ENCODE results near the gene PRKCD. TPM values are rescaled to one million over a fixed set of nuclear protein-coding genes. Genes with fewer than 3 reads are reported as not detected.

PRKCD gene
- polyA plus RNA-seq, 12 donors: 5.4 to 16.9 (median 6.8) TPM; not detected in 1

- no peak for DNase-seq
Measured at GRCh38 chr3:53213276-53213675, 52.3 kb downstream of the PRKCD start.

DNA sequence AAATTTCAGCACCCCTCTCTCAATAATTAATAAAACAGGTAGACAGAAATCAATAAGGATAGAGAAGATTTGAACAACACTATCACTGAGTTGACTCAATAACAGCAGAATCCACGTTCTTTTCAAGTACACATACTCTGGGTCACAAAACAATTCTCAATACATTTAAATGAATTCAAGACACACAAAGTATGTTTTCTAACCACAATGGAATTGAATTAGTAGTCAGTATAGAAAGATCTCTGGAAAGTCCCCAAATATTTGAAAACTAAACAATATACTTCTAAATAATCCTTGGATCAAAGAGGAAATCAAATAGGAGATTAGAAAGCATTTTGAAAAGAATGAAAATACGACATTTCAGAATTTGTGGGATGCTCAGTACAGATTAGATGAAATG is 54.8 kb downstream of the PRKCD start:
- DNase-seq: no peak

DNA sequence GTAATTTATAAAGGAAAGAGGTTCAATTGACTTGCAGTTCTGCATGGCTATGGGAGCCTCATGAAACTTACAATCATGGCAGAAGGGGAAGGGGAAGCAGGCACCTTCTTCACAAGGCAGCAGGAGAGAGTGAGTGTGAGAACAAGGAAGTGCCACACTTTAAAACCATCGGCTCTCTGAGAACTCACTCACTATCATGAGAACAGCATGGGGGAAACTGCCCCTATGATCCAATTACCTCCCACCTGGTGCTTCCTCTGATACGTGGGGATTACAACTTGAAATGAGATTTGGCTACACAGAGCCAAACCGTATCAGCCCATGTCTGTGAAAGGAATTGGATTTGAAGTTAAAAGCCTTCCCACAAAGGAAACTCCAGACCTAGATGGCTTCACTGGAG is 55.7 kb downstream of the PRKCD start:
- no peak for DNase-seq

DNA sequence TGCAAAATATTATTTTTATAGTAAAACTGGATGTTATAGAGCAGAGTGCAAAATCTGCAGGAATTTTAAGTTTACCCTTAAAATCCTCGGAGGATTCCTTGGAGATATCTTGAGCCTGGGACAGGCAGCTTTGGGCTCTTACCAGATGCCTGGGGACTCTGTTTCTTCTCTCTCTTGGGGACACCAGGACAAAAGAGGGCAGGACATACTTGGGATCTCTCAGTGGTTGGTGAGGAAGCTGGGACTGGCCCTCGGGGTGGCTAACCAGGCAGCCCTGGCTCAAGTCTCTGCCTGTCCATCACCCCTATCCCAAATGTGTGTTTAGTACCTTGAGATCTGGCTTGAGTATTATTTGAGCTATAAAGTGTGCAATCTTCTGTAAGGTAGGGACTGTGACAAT is 56.2 kb downstream of the PRKCD start:
- no peak for DNase-seq

GRCh38 chr3:53218131-53218530 is 57.1 kb downstream of the PRKCD start:
- DNase-seq: no peak

DNA sequence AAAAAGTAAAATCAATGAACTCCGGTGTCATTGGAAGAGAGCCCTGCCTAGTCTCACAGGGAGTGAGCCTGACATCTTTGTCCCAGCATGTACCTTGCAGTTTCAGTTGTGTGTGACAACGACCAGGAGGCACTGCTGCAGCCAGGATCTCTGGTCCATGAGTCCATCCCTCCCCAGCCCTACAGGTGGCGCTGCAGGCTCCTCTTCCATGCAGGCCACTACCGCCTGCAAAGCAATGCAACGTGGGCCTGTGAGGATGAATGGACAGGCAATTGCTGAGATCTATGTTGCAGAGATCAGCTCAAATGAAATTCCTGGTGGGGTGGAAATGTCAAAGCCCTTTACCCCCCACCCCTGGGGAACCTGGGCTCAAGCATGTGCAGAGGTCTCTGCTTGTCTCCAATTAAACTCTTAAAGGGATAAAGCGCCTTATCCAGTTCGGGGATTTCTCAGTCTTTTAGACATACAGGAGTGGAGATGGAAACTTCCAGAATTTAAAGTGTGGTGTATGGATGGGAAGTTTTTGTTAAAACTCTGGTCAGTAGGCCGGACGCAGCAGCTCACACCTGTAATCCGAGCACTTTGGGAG is 59.0 kb downstream of the PRKCD start:
- DNase-seq: peak; percentile 74

DNA sequence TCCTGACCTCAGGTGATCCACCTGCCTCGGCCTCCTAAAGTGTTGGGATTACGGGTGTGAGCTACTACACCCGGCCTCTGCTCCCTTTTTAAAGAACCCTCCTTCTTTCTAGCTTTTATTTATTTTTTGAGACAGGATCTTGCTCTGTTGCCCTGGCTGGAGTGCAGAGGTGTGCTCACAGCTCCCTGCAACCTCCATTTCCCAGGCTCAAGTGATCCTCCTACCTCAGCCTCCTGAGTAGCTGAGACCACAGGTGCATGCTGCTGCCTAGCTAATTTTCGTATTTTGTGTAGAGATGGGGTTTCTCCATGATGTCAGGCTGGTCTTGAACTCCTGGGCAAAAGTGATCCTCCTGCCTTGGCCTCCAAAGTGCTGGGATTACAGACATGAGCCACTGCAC is 60.3 kb downstream of the PRKCD start:
- DNase-seq: no peak

DNA sequence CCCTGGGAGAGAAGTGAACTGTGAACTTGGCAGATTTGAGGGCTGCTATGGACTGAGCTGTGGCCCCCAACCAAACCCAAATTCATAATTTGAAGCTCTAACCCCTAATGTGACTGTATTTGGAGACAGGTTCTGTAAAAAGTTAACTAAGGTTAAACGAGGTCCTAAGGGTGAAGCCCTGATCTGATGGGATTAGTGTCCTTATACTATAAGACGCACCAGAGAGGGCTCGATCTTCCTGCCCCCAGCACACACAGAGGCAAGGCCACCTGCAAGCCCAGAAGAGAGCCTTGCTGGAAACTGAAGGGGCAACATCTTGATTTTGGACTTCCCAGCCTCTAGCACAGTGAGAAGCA is 60.8 kb downstream of the PRKCD start:
- DNase-seq: no peak

DNA sequence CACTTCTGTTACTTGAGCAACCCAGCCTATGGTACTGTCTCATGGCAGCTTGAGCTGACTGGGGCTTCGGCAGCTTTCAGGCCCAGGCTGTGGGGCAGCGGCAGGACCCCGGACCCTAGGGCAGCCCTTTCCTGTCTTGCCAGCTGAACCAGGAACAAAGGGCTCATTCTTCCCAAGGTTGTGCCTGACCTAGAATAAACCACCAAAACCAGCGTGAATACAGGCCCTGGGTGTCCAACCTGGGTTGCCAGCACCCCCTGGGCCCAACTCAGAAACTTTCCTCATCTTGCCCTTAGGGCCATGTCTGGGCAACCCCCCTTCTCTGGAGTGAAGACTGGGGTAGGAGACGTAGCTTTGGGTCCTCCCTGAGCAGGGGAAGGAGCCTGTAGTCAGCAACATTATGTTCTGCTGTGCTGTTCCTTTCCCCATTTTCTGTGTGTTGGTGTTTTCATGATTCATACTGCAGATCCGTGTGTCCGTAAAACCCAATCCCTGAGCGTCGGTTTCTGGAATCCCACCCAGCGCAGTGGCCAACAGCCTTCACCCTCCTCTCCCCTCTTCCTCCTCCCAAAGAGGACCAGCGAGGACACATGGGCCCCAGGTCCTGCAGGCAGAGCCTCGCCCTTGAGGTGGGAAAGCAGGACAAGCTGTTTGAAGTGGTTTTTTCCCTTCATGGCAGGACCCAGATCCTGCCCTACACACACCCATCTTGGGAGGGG is 61.3 kb downstream of the PRKCD start:
- DNase-seq: no peak

DNA sequence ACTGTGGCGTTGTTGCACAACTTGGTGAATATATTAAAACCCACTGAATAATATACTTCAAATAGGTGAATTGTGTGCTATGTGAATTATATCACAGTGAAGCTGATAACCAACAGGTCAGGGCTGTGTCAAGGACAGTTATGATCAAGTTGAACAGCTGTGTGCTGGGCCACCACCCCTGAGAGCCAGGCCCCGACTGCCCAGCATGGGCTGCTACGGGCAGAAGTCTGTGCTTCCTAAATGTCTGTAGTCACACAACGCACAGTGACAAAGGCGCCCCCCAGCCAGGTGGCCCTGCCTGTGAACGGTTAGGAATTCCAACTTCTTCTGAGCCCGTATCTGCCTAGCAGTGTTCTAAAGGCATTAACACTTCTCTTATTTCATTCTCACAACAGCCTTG is 62.0 kb downstream of the PRKCD start:
- DNase-seq: no peak

DNA sequence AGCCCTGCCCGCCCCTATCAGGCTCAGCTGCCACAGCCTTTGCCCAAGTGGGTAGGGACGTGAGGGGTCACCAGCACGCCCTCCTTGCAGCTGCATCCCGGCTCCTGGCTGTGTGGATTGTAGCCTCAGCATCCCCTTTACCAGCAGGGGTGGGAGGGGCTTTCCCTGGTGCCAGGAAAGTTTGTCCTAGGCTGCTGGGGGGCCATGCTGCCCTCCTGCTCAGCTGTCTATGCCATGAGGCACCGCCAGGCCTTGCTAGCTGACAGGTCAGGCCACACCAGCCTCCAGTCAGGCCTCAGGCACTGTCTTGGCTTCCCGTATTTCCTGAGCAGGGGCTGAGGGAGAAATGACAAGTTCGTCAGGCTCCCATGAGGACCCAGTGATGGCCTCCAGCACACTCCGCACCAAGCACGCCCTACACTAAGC is 62.5 kb downstream of the PRKCD start:
- no peak for DNase-seq

- no peak for DNase-seq
Measured at GRCh38 chr3:53224026-53224425, 63.0 kb downstream of the PRKCD start.

DNA sequence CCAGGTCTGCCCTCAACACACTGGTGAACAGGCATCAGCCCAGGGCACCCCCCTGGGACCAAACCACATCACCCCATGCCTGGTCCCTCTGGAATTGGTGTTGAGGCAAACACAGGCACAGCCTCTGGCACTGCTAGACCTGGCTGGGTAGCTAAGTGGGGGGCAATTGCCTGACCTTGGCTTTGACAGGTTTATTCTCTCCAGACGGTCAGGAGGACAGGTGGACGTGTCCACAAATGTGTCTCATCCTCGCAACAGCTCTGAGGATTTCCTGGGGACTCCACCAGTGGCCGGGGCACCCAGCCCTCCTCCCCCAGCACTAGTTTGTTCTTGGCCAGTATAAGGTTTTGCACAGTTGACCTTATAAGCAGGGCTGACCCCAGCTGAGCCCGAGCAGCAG is 63.5 kb downstream of the PRKCD start:
- no peak for DNase-seq

- no peak for DNase-seq
Measured at GRCh38 chr3:53225181-53225580, 64.2 kb downstream of the PRKCD start.

DNA sequence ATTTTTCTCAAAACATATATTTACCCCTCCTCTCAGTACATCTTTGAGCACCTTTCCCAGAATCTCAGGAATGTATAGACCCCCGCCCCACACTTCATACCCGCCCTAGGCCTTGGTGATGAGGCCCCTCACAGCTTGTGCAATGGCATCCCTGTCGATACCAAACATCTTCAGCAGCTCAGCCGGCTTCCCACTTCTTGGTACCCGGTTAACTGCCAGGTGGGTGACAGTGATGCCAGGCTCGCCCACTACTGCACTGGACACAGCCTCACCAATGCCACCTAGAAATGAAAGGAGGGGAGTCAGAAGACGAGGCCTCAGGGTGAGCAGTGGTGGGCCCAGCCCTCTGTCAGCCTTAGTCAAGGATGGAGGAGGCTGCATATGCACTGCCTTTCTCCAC is 64.6 kb downstream of the PRKCD start:
- no peak for DNase-seq

- DNase-seq: no peak
Measured at GRCh38 chr3:53226142-53226840, 65.3 kb downstream of the PRKCD start.

GRCh38 chr3:53226841-53227407 is 65.9 kb downstream of the PRKCD start:
- no peak for DNase-seq

GRCh38 chr3:53227993-53228885 is 67.2 kb downstream of the PRKCD start:
- no peak for DNase-seq

GRCh38 chr3:53229171-53229570 is 68.2 kb downstream of the PRKCD start:
- DNase-seq: no peak

DNA sequence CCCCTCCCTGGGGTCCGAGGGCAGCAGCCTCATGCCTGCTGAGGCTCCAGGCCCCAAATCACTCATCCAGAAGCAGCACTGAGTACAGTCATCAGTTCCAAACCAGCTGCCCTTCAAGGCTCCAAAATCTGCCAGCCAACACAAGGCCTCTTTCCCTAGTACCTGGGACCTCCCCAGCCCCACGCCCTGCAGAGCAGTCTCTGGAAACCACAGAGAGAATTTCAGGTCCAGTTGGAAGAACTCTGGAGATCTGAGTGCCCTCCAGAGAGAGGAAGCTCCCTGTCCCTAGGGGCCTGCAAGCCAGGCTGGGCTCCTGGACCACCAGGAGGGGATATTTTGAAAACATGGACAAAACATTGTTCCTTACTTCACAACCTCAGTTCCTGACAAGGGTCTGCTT is 68.6 kb downstream of the PRKCD start:
- DNase-seq: no peak

DNA sequence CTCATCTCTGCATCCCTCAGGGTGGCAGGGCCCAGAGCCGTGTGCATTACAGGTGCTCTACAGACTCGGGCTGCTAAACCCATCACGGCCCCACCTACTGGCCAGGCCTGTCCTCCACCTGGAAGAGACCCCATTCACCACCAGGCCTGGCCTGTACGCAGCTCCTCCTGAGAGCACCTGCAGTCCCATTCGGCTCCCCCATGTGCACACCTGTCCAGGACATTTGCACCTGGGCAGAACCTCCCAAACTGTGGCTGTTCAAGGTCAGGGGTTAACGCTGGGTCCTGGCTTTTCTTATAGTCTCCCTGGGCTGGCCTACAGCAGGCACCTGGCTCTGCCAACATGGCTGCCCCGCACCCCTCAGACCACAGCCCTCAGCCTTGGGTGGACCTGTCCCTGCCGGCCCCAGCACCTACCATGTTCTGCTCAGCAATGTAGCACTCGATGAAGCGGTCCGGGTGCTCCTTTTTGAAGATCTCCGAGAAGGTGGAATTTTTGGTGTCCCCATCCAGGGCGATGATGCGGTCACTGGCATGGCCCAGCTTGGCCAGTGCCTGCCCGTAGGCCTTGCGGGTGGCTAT is 69.1 kb downstream of the PRKCD start:
- no peak for DNase-seq

GRCh38 chr3:53230789-53231188 is 69.8 kb downstream of the PRKCD start:
- DNase-seq: no peak

All from muscle of arm (tissue), 12 donors.